WTC11 (cell line): ENCODE measurements around the gene ARHGEF39. TPM values are rescaled to one million over a fixed set of nuclear protein-coding genes. Genes with fewer than 3 reads are reported as not detected.

Experiments used
- ATAC-seq: fragments of 200-7000 bp; cut with Tn5 transposase; 2 replicates; pipeline ENCODE4 v1.10.0; 2021; ENCODE audit warnings: mild to moderate bottlenecking, moderate library complexity
- CTCF ChIA-PET: fragments of 300-600 bp; sonication (Branson Sonifier 250); formaldehyde crosslinking; loops from one replicate; lab custom pipeline; 2021; ENCODE audit warnings: antibody characterized with exemption; lab: Charles Lee
- POLR2A ChIA-PET: fragments of 350-600 bp; sonication (Branson Sonifier 250); formaldehyde crosslinking; loops from one replicate; lab custom pipeline; 2021; ENCODE audit warnings: antibody characterized with exemption; lab: Charles Lee
- DNase-seq: peaks from one replicate; pipeline ENCODE4 v3.0.0; 2021; ENCODE audit warnings: low spot score
- H3K27ac Mint-ChIP-seq: 2 replicates; pipeline ENCODE4 v1.8.0; 2021; ENCODE audit warnings: mixed read lengths
- H3K27me3 Mint-ChIP-seq: 2 replicates; pipeline ENCODE4 v1.8.0; 2021; ENCODE audit warnings: low read depth, mild to moderate bottlenecking, moderate library complexity, mixed read lengths
- H3K36me3 Mint-ChIP-seq: 2 replicates; pipeline ENCODE4 v1.8.0; 2021; ENCODE audit warnings: mixed read lengths
- H3K4me1 Mint-ChIP-seq: 2 replicates; pipeline ENCODE4 v1.8.0; 2022; ENCODE audit warnings: mixed read lengths
- H3K4me3 Mint-ChIP-seq: 2 replicates; pipeline ENCODE4 v1.8.0; 2021; ENCODE audit warnings: mild to moderate bottlenecking, moderate library complexity, mixed read lengths
- H3K9me3 Mint-ChIP-seq: 2 replicates; pipeline ENCODE4 v1.8.0; 2021; ENCODE audit warnings: mixed read lengths
- CREB1 ChIP-seq: sonication (generic); formaldehyde crosslinking; IDR thresholded peaks from 2 replicates; pipeline ENCODE4 v1.8.0; 2023; ENCODE audit warnings: mild to moderate bottlenecking, missing genetic modification reagents
- EMX1 ChIP-seq: fragments of 250-450 bp; sonication (Bioruptor Pico); IDR thresholded peaks from 2 replicates; pipeline ENCODE4 v1.8.0; 2021; ENCODE audit warnings: mild to moderate bottlenecking
- GTF2I ChIP-seq: fragments of 250-450 bp; sonication (Bioruptor Pico); conservative IDR thresholded peaks from 2 replicates; pipeline ENCODE4 v1.4.0; 2021; ENCODE audit warnings: mild to moderate bottlenecking
- NR1H2 ChIP-seq: sonication (generic); formaldehyde crosslinking; IDR thresholded peaks from 2 replicates; pipeline ENCODE4 v1.9.0; 2021; ENCODE audit warnings: mild to moderate bottlenecking, moderate library complexity, missing genetic modification reagents
- PRDM15 ChIP-seq: sonication (generic); formaldehyde crosslinking; IDR thresholded peaks from 2 replicates; pipeline ENCODE4 v1.8.0; 2022; ENCODE audit warnings: missing genetic modification reagents
- PRRX2 ChIP-seq: fragments of 250-450 bp; sonication (Bioruptor Pico); IDR thresholded peaks from 2 replicates; pipeline ENCODE4 v1.8.0; 2021; ENCODE audit warnings: mild to moderate bottlenecking
- TP53 ChIP-seq: sonication (generic); formaldehyde crosslinking; IDR thresholded peaks from 2 replicates; pipeline ENCODE4 v1.8.1; 2023; ENCODE audit warnings: mild to moderate bottlenecking, missing genetic modification reagents
- USF1 ChIP-seq: sonication (generic); formaldehyde crosslinking; IDR thresholded peaks from 2 replicates; pipeline ENCODE4 v1.8.0; 2022; ENCODE audit warnings: mild to moderate bottlenecking, missing genetic modification reagents
- total RNA-seq: library from RNA; stranded (reverse); gene quantifications from 3 replicates; pipeline ENCODE4 v1.2.3, GENCODE V29; 2021
- TF ChIP-seq, protein P1 (sequence below): fragments of 250-450 bp; sonication (Bioruptor Pico); IDR thresholded peaks from 2 replicates; pipeline ENCODE4 v1.9.0; 2021; ENCODE audit warnings: moderate library complexity, mild to moderate bottlenecking, inconsistent platforms, borderline replicate concordance
- TF ChIP-seq, protein P2 (sequence below): sonication (generic); formaldehyde crosslinking; conservative IDR thresholded peaks from 2 replicates; pipeline ENCODE4 v1.8.1; 2023; ENCODE audit warnings: mild to moderate bottlenecking, low read depth, missing genetic modification reagents, moderate library complexity
- TF ChIP-seq, protein P3 (sequence below): sonication (generic); formaldehyde crosslinking; conservative IDR thresholded peaks from 2 replicates; pipeline ENCODE4 v1.8.1; 2022; ENCODE audit warnings: mild to moderate bottlenecking, missing genetic modification reagents
- TF ChIP-seq, protein P4 (sequence below): fragments of 250-450 bp; sonication (Bioruptor Pico); IDR thresholded peaks from 2 replicates; pipeline ENCODE4 v2.1.2; 2022; ENCODE audit warnings: mild to moderate bottlenecking, moderate library complexity
- TF ChIP-seq, protein P5 (sequence below): sonication (generic); formaldehyde crosslinking; IDR thresholded peaks from 2 replicates; pipeline ENCODE4 v1.8.0; 2022; ENCODE audit warnings: mild to moderate bottlenecking, missing genetic modification reagents

The ARHGEF39 gene
- total RNA-seq, 1 experiment from 2014 or later: 23.8 TPM

DNA sequence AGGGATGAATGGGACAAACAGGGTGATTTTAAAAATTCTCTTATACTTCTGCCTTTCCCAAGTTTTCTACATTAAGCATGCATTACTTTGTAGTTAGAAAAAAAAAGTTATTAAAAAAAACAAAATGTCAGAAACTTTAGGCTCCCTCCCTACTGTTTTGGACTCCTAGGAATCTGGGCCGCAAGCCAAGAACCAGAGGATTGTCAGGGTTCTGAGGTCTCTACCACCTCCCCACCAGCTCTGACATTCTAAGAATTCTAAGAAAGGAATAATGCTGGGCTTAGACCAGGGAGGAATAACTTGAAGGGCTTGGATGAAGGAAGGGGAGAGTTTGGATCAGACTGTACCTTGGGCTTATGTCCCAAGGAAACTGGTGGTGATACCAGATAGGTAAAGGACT, 1.1 kb upstream of the ARHGEF39 start:
- no peak overlapping the region for H3K27ac Mint-ChIP-seq
- DNase-seq: no peak
- TF ChIP-seq NR1H2: no peak
- TF ChIP-seq TP53 (CRISPR knock-in tag): no peak
- no peak for TF ChIP-seq GTF2I (CRISPR knock-in tag)
- TF ChIP-seq, protein P1, sequence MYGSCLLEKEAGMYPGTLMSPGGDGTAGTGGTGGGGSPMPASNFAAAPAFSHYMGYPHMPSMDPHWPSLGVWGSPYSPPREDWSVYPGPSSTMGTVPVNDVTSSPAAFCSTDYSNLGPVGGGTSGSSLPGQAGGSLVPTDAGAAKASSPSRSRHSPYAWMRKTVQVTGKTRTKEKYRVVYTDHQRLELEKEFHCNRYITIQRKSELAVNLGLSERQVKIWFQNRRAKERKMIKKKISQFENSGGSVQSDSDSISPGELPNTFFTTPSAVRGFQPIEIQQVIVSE: no peak
- TF ChIP-seq, protein P2, sequence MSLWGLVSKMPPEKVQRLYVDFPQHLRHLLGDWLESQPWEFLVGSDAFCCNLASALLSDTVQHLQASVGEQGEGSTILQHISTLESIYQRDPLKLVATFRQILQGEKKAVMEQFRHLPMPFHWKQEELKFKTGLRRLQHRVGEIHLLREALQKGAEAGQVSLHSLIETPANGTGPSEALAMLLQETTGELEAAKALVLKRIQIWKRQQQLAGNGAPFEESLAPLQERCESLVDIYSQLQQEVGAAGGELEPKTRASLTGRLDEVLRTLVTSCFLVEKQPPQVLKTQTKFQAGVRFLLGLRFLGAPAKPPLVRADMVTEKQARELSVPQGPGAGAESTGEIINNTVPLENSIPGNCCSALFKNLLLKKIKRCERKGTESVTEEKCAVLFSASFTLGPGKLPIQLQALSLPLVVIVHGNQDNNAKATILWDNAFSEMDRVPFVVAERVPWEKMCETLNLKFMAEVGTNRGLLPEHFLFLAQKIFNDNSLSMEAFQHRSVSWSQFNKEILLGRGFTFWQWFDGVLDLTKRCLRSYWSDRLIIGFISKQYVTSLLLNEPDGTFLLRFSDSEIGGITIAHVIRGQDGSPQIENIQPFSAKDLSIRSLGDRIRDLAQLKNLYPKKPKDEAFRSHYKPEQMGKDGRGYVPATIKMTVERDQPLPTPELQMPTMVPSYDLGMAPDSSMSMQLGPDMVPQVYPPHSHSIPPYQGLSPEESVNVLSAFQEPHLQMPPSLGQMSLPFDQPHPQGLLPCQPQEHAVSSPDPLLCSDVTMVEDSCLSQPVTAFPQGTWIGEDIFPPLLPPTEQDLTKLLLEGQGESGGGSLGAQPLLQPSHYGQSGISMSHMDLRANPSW (CRISPR knock-in tag): no peak
- TF ChIP-seq, protein P3, sequence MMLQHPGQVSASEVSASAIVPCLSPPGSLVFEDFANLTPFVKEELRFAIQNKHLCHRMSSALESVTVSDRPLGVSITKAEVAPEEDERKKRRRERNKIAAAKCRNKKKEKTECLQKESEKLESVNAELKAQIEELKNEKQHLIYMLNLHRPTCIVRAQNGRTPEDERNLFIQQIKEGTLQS (CRISPR knock-in tag): no peak
- H3K36me3 Mint-ChIP-seq: peaks cover 21% of the 10 kb centered on the region
- H3K9me3 Mint-ChIP-seq: peaks cover 7% of the 10 kb centered on the region
- ChIA-PET CTCF (interaction anchor here (1.7 to 10.2 kb wide), 9 partner anchors 10 to 216 kb away, joined by 4 to 127 read pairs (median 14); partner anchors contain the start of genes TESK1 and TPM2), POLR2A (interaction anchor here (2.7 kb wide), 1 partner anchor 14 kb away, joined by 9 read pairs; no protein-coding TSS in a partner anchor)
- H3K4me3 Mint-ChIP-seq: no peak overlapping the region
- peaks cover 24% of the 10 kb centered on the region for H3K4me1 Mint-ChIP-seq
- H3K27me3 Mint-ChIP-seq: no peaks in the 10 kb centered on the region; the same call in 1 of the 2 replicates
- no peak for ATAC-seq

- Mint-ChIP-seq H3K27me3 (no peaks in the 10 kb centered on the region; the same call in 1 of the 2 replicates), H3K9me3 (peaks cover 7% of the 10 kb centered on the region), H3K4me3 (peak overlapping the region; percentile 81), H3K4me1 (peaks cover 24% of the 10 kb centered on the region), H3K27ac (peak overlapping the region; percentile 71; the same call in 1 of the 2 replicates), H3K36me3 (peaks cover 27% of the 10 kb centered on the region)
- ATAC-seq (no peak), DNase-seq (no peak)
- TF ChIP-seq CREB1 (CRISPR knock-in tag) (no peak), PRDM15 (CRISPR knock-in tag) (no peak), EMX1 (CRISPR knock-in tag) (no peak), USF1 (CRISPR knock-in tag) (no peak), PRRX2 (CRISPR knock-in tag) (no peak)
- TF ChIP-seq, protein P4, sequence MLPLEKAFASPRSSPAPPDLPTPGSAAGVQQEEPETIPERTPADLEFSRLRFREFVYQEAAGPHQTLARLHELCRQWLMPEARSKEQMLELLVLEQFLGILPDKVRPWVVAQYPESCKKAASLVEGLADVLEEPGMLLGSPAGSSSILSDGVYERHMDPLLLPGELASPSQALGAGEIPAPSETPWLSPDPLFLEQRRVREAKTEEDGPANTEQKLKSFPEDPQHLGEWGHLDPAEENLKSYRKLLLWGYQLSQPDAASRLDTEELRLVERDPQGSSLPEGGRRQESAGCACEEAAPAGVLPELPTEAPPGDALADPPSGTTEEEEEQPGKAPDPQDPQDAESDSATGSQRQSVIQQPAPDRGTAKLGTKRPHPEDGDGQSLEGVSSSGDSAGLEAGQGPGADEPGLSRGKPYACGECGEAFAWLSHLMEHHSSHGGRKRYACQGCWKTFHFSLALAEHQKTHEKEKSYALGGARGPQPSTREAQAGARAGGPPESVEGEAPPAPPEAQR: no peak
- TF ChIP-seq, protein P5, sequence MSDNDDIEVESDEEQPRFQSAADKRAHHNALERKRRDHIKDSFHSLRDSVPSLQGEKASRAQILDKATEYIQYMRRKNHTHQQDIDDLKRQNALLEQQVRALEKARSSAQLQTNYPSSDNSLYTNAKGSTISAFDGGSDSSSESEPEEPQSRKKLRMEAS (CRISPR knock-in tag): no peak
- POLR2A ChIA-PET: interaction anchor here (1.0 to 2.7 kb wide), 10 partner anchors 8 to 149 kb away, joined by 3 to 17 read pairs (median 4); partner anchors contain the start of genes CA9, HINT2 and TPM2
- CTCF ChIA-PET: interaction anchor here (0.8 to 10.2 kb wide), 18 partner anchors 9 to 217 kb away, joined by 3 to 127 read pairs (median 12); partner anchors contain the start of genes CREB3, GBA2, RGP1 and TESK1
Observed at GRCh38 chr9:35665471-35665818, 450 bp upstream of the ARHGEF39 start.
